Neural cell (in vitro differentiated cells): ENCODE data around the gene KRT73. TPM values are rescaled to one million over a fixed set of nuclear protein-coding genes. Genes with fewer than 3 reads are reported as not detected.

Experiments used
- H2AFZ ChIP-seq: fragments of 200-600, 300-800 bp; sonication (generic), shearing (Covaris generic); 2 replicates; pipeline ENCODE4 v1.6.0; 2014; ENCODE audit warnings: low read depth, mild to moderate bottlenecking, antibody characterized with exemption, low read length, moderate library complexity
- H3F3A ChIP-seq: fragments of 200-600 bp; shearing (Covaris generic); 2 replicates; pipeline ENCODE4 v1.6.1; 2016; ENCODE audit warnings: mild to moderate bottlenecking, moderate library complexity, mixed read lengths, antibody characterized with exemption, low read length; ENCODE audit not compliant: insufficient read depth, poor library complexity, severe bottlenecking
- H3K27ac ChIP-seq: fragments of 200-600, 300-800 bp; sonication (generic), shearing (Covaris generic); 2 replicates; pipeline ENCODE4 v1.5.1; 2014; ENCODE audit warnings: mild to moderate bottlenecking, low read length, moderate library complexity
- H3K27me3 ChIP-seq: fragments of 300-800, 200-600 bp; sonication (generic), shearing (Covaris generic); 2 replicates; pipeline ENCODE4 v1.6.0; 2014; ENCODE audit warnings: mild to moderate bottlenecking, low read depth, low read length, moderate library complexity; ENCODE audit not compliant: insufficient read depth
- H3K36me3 ChIP-seq: fragments of 300-800, 200-600 bp; sonication (generic), shearing (Covaris generic); 2 replicates; pipeline ENCODE4 v1.5.1; 2014; ENCODE audit warnings: mild to moderate bottlenecking, antibody characterized with exemption, low read length, moderate library complexity; ENCODE audit not compliant: insufficient read depth
- H3K4me2 ChIP-seq: fragments of 300-800, 200-600 bp; sonication (generic), shearing (Covaris generic); 2 replicates; pipeline ENCODE4 v1.6.0; 2014; ENCODE audit warnings: mild to moderate bottlenecking, low read length
- H3K4me3 ChIP-seq: fragments of 300-800, 200-600 bp; sonication (generic), shearing (Covaris generic); 2 replicates; pipeline ENCODE4 v1.5.1; 2014; ENCODE audit warnings: mild to moderate bottlenecking, low read length, moderate library complexity
- H3K79me2 ChIP-seq: fragments of 200-600 bp; shearing (Covaris generic); replicated peaks from 2 replicates; pipeline ENCODE4 v1.6.0; 2014; ENCODE audit warnings: mild to moderate bottlenecking, low read length, moderate library complexity; ENCODE audit not compliant: insufficient read depth
- H3K9ac ChIP-seq: fragments of 300-800, 200-600 bp; sonication (generic), shearing (Covaris generic); 2 replicates; pipeline ENCODE4 v1.6.1; 2016; ENCODE audit warnings: mild to moderate bottlenecking, low read length, mixed read lengths
- H3K9me2 ChIP-seq: fragments of 200-600 bp; shearing (Covaris generic); 2 replicates; pipeline ENCODE4 v1.6.1; 2016; ENCODE audit warnings: mild to moderate bottlenecking, low read length, mixed read lengths; ENCODE audit not compliant: insufficient read depth
- H3K9me3 ChIP-seq: fragments of 200-600, 300-800 bp; sonication (generic), shearing (Covaris generic); 2 replicates; pipeline ENCODE4 v1.6.1; 2016; ENCODE audit warnings: mild to moderate bottlenecking, mixed run types, low read length, moderate library complexity, mixed read lengths
- H4K20me1 ChIP-seq: fragments of 200-600 bp; shearing (Covaris generic); 2 replicates; pipeline ENCODE4 v1.6.1; 2016; ENCODE audit warnings: mild to moderate bottlenecking, mixed run types; ENCODE audit not compliant: insufficient read depth
- EP300 ChIP-seq: fragments of 450-650 bp; conservative IDR thresholded peaks from 2 replicates; pipeline ENCODE4 v1.6.1; 2014; ENCODE audit warnings: antibody characterized with exemption, mild to moderate bottlenecking, moderate library complexity; ENCODE audit not compliant: poor library complexity, severe bottlenecking
- EZH2 ChIP-seq: fragments of 200-600, 300-800 bp; shearing (Covaris generic), sonication (generic); IDR thresholded peaks from 2 replicates; pipeline ENCODE4 v1.6.1; 2014; ENCODE audit warnings: antibody characterized with exemption, low read length, borderline replicate concordance, mild to moderate bottlenecking; ENCODE audit not compliant: insufficient read depth, poor library complexity, severe bottlenecking
- MXI1 ChIP-seq: fragments of 450-650 bp; conservative IDR thresholded peaks from 2 replicates; pipeline ENCODE4 v1.6.1; 2014; ENCODE audit warnings: antibody characterized with exemption, mild to moderate bottlenecking; ENCODE audit not compliant: poor library complexity, severe bottlenecking
- POLR2AphosphoS5 ChIP-seq: IDR thresholded peaks from 2 replicates; pipeline ENCODE4 v1.6.1; 2012
- RAD21 ChIP-seq: fragments of 450-650 bp; conservative IDR thresholded peaks from 2 replicates; pipeline ENCODE4 v1.6.1; 2014; ENCODE audit warnings: antibody characterized with exemption, mild to moderate bottlenecking, moderate library complexity
- SMC3 ChIP-seq: fragments of 450-650 bp; conservative IDR thresholded peaks from 2 replicates; pipeline ENCODE4 v1.6.1; 2014; ENCODE audit warnings: antibody characterized with exemption, mild to moderate bottlenecking, moderate library complexity; ENCODE audit not compliant: poor library complexity
- TAF1 ChIP-seq: IDR thresholded peaks from 2 replicates; pipeline ENCODE4 v1.6.1; 2012; ENCODE audit warnings: low read depth
- polyA plus RNA-seq: library from polyadenylated mRNA; depleted of rRNA; stranded (reverse); fragments of >200 nt; gene quantifications from 2 replicates; pipeline ENCODE4 v1.2.3, GENCODE V29; 2014
- TF ChIP-seq, protein P1 (sequence below): IDR thresholded peaks from 2 replicates; pipeline ENCODE4 v1.6.1; 2012; ENCODE audit warnings: borderline replicate concordance
- TF ChIP-seq, protein P2 (sequence below): fragments of 450-650 bp; IDR thresholded peaks from 2 replicates; pipeline ENCODE4 v1.5.1; 2014; ENCODE audit warnings: antibody characterized with exemption, mild to moderate bottlenecking, moderate library complexity; ENCODE audit not compliant: poor library complexity, severe bottlenecking

The KRT73 gene
- polyA plus RNA-seq, 1 donor from 2014 or later = not detected

DNA sequence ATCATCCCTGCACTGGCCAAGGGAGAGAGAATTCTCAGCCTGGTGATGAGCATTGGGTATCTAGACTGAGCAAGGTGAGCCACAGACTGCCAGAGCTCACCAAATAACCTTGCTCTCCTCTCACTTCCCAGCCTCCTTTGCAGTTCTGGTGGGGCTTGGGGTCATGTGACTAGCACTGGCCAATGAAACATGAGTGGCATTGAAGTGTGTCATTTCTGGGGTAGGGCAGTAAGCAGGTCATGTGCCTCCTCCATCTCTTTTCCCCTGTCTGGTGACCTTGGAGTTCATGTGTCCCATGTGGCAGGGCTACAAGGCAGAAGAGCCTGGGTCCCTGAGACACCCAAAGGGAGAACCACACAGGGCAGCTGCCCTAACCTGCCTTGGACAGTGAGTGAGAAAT lies 13.5 kb downstream of the KRT73 start:
- Histone ChIP-seq H4K20me1 (no peaks in the 10 kb centered on the region), H3F3A (no peaks in the 10 kb centered on the region), H3K9me3 (no peaks in the 10 kb centered on the region), H3K27me3 (no peaks in the 10 kb centered on the region), H3K36me3 (no peaks in the 10 kb centered on the region), H3K4me2 (no peak overlapping the region), H3K79me2 (no peaks in the 10 kb centered on the region), H3K9me2 (no peaks in the 10 kb centered on the region), H3K9ac (no peak overlapping the region), H3K27ac (no peak overlapping the region), H3K4me3 (no peak overlapping the region), H2AFZ (no peak overlapping the region)
- TF ChIP-seq SMC3 = no peak
- TF ChIP-seq TAF1 = no peak

DNA sequence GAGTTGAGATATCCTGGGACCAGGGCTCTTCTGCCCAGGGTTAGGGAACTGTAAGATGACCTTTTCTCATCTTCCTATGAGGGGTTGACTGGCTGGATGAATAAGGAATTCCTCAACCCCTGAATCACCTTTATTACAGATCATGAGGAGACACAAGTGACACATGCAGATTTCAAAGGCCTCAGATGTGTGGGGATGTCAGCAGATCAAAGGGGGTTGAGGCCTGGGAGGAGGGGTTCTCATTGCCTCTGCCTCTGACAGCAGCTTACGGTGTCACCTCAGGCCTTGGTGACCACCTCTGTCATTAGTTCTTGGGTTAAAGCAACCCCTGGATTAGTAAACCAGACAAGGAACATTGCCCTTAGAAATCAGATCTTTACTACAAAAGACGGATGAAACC lies 15.0 kb downstream of the KRT73 start:
- Histone ChIP-seq H3K4me3 (no peak overlapping the region), H3K79me2 (no peaks in the 10 kb centered on the region), H3K9me2 (no peaks in the 10 kb centered on the region), H3K36me3 (no peaks in the 10 kb centered on the region), H4K20me1 (no peaks in the 10 kb centered on the region), H3K27ac (no peak overlapping the region), H2AFZ (no peak overlapping the region), H3K9ac (no peak overlapping the region), H3K9me3 (no peaks in the 10 kb centered on the region), H3K4me2 (no peak overlapping the region), H3K27me3 (no peaks in the 10 kb centered on the region), H3F3A (no peaks in the 10 kb centered on the region)
- TF ChIP-seq RAD21 = no peak
- TF ChIP-seq EZH2 = no peak
- TF ChIP-seq, protein P1, sequence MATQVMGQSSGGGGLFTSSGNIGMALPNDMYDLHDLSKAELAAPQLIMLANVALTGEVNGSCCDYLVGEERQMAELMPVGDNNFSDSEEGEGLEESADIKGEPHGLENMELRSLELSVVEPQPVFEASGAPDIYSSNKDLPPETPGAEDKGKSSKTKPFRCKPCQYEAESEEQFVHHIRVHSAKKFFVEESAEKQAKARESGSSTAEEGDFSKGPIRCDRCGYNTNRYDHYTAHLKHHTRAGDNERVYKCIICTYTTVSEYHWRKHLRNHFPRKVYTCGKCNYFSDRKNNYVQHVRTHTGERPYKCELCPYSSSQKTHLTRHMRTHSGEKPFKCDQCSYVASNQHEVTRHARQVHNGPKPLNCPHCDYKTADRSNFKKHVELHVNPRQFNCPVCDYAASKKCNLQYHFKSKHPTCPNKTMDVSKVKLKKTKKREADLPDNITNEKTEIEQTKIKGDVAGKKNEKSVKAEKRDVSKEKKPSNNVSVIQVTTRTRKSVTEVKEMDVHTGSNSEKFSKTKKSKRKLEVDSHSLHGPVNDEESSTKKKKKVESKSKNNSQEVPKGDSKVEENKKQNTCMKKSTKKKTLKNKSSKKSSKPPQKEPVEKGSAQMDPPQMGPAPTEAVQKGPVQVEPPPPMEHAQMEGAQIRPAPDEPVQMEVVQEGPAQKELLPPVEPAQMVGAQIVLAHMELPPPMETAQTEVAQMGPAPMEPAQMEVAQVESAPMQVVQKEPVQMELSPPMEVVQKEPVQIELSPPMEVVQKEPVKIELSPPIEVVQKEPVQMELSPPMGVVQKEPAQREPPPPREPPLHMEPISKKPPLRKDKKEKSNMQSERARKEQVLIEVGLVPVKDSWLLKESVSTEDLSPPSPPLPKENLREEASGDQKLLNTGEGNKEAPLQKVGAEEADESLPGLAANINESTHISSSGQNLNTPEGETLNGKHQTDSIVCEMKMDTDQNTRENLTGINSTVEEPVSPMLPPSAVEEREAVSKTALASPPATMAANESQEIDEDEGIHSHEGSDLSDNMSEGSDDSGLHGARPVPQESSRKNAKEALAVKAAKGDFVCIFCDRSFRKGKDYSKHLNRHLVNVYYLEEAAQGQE = no peak
- TF ChIP-seq, protein P2, sequence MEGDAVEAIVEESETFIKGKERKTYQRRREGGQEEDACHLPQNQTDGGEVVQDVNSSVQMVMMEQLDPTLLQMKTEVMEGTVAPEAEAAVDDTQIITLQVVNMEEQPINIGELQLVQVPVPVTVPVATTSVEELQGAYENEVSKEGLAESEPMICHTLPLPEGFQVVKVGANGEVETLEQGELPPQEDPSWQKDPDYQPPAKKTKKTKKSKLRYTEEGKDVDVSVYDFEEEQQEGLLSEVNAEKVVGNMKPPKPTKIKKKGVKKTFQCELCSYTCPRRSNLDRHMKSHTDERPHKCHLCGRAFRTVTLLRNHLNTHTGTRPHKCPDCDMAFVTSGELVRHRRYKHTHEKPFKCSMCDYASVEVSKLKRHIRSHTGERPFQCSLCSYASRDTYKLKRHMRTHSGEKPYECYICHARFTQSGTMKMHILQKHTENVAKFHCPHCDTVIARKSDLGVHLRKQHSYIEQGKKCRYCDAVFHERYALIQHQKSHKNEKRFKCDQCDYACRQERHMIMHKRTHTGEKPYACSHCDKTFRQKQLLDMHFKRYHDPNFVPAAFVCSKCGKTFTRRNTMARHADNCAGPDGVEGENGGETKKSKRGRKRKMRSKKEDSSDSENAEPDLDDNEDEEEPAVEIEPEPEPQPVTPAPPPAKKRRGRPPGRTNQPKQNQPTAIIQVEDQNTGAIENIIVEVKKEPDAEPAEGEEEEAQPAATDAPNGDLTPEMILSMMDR = no peak
- no peak for TF ChIP-seq EP300
- TF ChIP-seq TAF1 = no peak
- no peak for TF ChIP-seq SMC3
- no peak for TF ChIP-seq POLR2AphosphoS5
- no peak for TF ChIP-seq MXI1

DNA sequence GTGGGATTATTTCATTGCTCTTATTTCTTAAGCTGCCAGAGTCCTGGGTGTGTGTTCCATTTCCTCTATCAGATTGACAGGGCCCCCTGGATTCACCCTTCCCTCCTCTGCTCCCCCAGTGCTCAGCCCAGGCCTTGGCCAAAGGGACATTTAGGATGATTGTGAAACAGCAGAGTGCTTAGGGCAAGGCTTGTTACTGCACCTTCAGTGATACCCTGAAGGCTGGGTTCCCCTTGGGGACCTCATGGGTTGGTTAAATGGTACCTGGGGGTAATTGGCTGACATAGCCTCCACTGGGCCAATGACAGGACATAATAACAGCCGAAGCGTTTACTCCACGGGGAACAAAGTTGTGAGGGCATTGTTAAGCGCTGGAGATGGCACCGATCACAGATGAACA lies 15.8 kb downstream of the KRT73 start:
- H3K27me3 ChIP-seq = no peaks in the 10 kb centered on the region
- H4K20me1 ChIP-seq = no peaks in the 10 kb centered on the region
- no peak overlapping the region for H3K27ac ChIP-seq
- H3F3A ChIP-seq = no peaks in the 10 kb centered on the region
- no peak overlapping the region for H2AFZ ChIP-seq
- no peak overlapping the region for H3K4me3 ChIP-seq
- no peak overlapping the region for H3K9ac ChIP-seq
- H3K79me2 ChIP-seq = no peaks in the 10 kb centered on the region
- no peak overlapping the region for H3K4me2 ChIP-seq
- TF ChIP-seq, protein P1 = no peak
- TF ChIP-seq EZH2 = no peak
- no peak for TF ChIP-seq SMC3
- no peak for TF ChIP-seq TAF1
- TF ChIP-seq, protein P2 = no peak
- no peak for TF ChIP-seq RAD21
- TF ChIP-seq POLR2AphosphoS5 = no peak
- no peak for TF ChIP-seq MXI1
- TF ChIP-seq EP300 = no peak
- H3K9me2 ChIP-seq = no peaks in the 10 kb centered on the region
- H3K9me3 ChIP-seq = no peaks in the 10 kb centered on the region
- H3K36me3 ChIP-seq = no peaks in the 10 kb centered on the region
